ENCODE results near the gene PRPF31.

Gene PRPF31

GRCh38 chr19:54158812-54159351, 43.3 kb downstream of the PRPF31 start:
- H3K4me3 ChIP-seq (replicated peaks; ENCODE audit: insufficient read depth, low read length), result peak overlapping the region; percentile 46
- H3K27ac ChIP-seq (replicated peaks), result peak overlapping the region; percentile 98
- no peaks in the 10 kb centered on the region for H3K27me3 ChIP-seq (ENCODE audit: insufficient read depth, poor library complexity, severe bottlenecking)
- DNase-seq (ENCODE audit: low read depth in 1 of 2, low spot score in 1 of 2), result no peak
- TF ChIP-seq, protein P1, sequence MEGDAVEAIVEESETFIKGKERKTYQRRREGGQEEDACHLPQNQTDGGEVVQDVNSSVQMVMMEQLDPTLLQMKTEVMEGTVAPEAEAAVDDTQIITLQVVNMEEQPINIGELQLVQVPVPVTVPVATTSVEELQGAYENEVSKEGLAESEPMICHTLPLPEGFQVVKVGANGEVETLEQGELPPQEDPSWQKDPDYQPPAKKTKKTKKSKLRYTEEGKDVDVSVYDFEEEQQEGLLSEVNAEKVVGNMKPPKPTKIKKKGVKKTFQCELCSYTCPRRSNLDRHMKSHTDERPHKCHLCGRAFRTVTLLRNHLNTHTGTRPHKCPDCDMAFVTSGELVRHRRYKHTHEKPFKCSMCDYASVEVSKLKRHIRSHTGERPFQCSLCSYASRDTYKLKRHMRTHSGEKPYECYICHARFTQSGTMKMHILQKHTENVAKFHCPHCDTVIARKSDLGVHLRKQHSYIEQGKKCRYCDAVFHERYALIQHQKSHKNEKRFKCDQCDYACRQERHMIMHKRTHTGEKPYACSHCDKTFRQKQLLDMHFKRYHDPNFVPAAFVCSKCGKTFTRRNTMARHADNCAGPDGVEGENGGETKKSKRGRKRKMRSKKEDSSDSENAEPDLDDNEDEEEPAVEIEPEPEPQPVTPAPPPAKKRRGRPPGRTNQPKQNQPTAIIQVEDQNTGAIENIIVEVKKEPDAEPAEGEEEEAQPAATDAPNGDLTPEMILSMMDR (IDR thresholded peaks at IDR 0.05; ENCODE audit: insufficient read depth, low read length), result no peak
- TF ChIP-seq, protein P2, sequence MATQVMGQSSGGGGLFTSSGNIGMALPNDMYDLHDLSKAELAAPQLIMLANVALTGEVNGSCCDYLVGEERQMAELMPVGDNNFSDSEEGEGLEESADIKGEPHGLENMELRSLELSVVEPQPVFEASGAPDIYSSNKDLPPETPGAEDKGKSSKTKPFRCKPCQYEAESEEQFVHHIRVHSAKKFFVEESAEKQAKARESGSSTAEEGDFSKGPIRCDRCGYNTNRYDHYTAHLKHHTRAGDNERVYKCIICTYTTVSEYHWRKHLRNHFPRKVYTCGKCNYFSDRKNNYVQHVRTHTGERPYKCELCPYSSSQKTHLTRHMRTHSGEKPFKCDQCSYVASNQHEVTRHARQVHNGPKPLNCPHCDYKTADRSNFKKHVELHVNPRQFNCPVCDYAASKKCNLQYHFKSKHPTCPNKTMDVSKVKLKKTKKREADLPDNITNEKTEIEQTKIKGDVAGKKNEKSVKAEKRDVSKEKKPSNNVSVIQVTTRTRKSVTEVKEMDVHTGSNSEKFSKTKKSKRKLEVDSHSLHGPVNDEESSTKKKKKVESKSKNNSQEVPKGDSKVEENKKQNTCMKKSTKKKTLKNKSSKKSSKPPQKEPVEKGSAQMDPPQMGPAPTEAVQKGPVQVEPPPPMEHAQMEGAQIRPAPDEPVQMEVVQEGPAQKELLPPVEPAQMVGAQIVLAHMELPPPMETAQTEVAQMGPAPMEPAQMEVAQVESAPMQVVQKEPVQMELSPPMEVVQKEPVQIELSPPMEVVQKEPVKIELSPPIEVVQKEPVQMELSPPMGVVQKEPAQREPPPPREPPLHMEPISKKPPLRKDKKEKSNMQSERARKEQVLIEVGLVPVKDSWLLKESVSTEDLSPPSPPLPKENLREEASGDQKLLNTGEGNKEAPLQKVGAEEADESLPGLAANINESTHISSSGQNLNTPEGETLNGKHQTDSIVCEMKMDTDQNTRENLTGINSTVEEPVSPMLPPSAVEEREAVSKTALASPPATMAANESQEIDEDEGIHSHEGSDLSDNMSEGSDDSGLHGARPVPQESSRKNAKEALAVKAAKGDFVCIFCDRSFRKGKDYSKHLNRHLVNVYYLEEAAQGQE (IDR thresholded peaks at IDR 0.05; ENCODE audit: insufficient replicate concordance, low read depth), result no peak
- TF ChIP-seq GABPA (IDR thresholded peaks at IDR 0.05; ENCODE audit: low read depth), result no peak
- no peak for TF ChIP-seq POLR2AphosphoS5 (IDR thresholded peaks at IDR 0.05; ENCODE audit: low read depth)
- TF ChIP-seq SPI1 (IDR thresholded peaks at IDR 0.05; ENCODE audit: borderline replicate concordance, low read depth), result no peak

DNA sequence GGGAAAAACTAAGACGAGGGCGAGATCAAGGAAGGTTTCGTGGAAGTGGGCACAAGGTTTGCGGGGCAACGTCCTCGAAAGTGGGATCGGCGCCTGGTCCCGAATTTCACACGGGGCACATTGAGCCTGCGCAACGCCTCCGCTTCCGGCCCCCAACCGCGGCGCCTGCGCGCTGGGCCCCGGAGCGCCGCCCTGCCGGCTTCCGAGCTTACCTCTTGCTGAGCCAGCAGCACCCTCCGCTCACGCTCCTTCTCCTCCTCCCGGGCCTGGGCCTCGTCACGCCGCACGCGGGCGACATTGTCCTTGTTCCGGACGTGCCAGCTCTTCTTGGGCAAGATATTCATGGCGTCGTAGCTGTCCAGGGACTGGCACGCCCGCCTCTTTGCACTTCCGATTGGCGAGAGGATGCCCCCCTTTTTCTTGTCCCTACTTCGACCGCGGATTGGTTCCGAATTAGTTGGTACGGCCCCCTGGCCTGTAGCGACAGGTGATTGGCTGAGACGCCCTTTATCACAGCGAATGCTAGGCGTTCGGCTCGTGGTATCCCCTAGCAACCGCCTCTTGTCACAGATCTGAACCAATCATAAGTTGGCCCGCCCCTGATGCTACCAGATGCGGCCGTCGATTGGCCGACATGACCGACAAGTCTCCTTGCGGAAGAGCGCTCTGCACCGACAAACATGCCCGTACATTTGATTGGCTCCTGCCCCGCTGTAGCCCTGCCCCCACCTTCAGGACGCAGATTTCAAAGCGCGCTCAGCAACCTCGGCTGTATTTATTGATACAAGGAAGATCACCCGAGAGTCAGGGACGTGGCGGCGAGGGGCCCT, 44.0 kb downstream of the PRPF31 start, which contains the start of gene LENG1:
Gene LENG1, minus strand, starts transcription at position 370 of the 830 bp plus-strand sequence. Its CDS starts 26 bp downstream, at position 344.
- H3K27me3 ChIP-seq (ENCODE audit: insufficient read depth, poor library complexity, severe bottlenecking), result no peaks in the 10 kb centered on the region
- H3K27ac ChIP-seq (replicated peaks), result peak within 1 kb of the TSS; percentile 98
- peak within 1 kb of the TSS; percentile 52 for H3K4me3 ChIP-seq (replicated peaks; ENCODE audit: insufficient read depth, low read length)
- DNase-seq (ENCODE audit: low read depth in 1 of 2, low spot score in 1 of 2), result peak; percentile 100
- TF ChIP-seq GABPA (IDR thresholded peaks at IDR 0.05; ENCODE audit: low read depth) (peak; percentile 58; the same call in 1 of the 2 replicates), SPI1 (IDR thresholded peaks at IDR 0.05; ENCODE audit: borderline replicate concordance, low read depth) (peak; percentile 28; the same call in 1 of the 2 replicates), POLR2AphosphoS5 (IDR thresholded peaks at IDR 0.05; ENCODE audit: low read depth) (peak; percentile 66)
- TF ChIP-seq, protein P2 (IDR thresholded peaks at IDR 0.05; ENCODE audit: insufficient replicate concordance, low read depth), result no peak
- TF ChIP-seq, protein P1 (IDR thresholded peaks at IDR 0.05; ENCODE audit: insufficient read depth, low read length), result no peak

GRCh38 chr19:54160182-54160811, 44.7 kb downstream of the PRPF31 start:
- Histone ChIP-seq H3K27ac (replicated peaks) (peak overlapping the region; percentile 90), H3K27me3 (ENCODE audit: insufficient read depth, poor library complexity, severe bottlenecking) (peaks cover 2% of the 10 kb centered on the region), H3K4me3 (replicated peaks; ENCODE audit: insufficient read depth, low read length) (peak overlapping the region; percentile 52)
- DNase-seq (ENCODE audit: low read depth in 1 of 2, low spot score in 1 of 2), result no peak
- TF ChIP-seq, protein P1 (IDR thresholded peaks at IDR 0.05; ENCODE audit: insufficient read depth, low read length), result no peak

Data from HL-60 (cell line).